ENCODE measurements around the gene INSIG1.

DNA sequence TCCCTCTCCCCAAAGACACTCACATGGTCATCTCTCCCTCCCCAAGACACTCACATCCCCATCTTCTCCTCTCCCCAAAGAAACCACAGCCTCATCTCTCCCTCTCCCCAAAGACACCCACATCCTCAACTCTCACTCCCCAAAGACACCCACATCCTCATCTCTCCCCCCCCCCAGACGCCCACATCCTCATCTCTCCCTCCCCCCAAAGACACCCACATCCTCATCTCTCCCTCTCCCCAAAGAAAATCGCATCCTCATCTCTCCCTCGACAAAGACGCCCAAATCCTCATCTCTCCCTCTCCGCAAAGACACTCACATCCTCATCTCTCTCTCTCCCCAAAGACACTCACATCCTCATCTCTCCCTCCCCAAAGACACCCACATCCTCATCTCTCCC, 31.5 kb downstream of the INSIG1 start:
- TF ChIP-seq, protein P1, sequence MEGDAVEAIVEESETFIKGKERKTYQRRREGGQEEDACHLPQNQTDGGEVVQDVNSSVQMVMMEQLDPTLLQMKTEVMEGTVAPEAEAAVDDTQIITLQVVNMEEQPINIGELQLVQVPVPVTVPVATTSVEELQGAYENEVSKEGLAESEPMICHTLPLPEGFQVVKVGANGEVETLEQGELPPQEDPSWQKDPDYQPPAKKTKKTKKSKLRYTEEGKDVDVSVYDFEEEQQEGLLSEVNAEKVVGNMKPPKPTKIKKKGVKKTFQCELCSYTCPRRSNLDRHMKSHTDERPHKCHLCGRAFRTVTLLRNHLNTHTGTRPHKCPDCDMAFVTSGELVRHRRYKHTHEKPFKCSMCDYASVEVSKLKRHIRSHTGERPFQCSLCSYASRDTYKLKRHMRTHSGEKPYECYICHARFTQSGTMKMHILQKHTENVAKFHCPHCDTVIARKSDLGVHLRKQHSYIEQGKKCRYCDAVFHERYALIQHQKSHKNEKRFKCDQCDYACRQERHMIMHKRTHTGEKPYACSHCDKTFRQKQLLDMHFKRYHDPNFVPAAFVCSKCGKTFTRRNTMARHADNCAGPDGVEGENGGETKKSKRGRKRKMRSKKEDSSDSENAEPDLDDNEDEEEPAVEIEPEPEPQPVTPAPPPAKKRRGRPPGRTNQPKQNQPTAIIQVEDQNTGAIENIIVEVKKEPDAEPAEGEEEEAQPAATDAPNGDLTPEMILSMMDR (conservative IDR thresholded peaks at IDR 0.05; ENCODE audit: low read depth, low read length) = no peak
- no peak for TF ChIP-seq EZH2 (IDR thresholded peaks at IDR 0.05; ENCODE audit: borderline replicate concordance, low read depth, low read length, poor library complexity, severe bottlenecking)
